AG04449 (cell line): Measurements from ENCODE around the gene RNF103.

Source experiments
- CTCF ChIA-PET: fragments of 350-600 bp; formaldehyde crosslinking; extraction: SDS; loops from one replicate; lab custom pipeline; 2021; ENCODE audit warnings: antibody characterized with exemption; lab: Yijun Ruan, JAX
- POLR2A ChIA-PET: fragments of 400-600, 350-600 bp; formaldehyde crosslinking; extraction: SDS; loops from one replicate; lab custom pipeline; 2020; ENCODE audit warnings: antibody characterized with exemption, inconsistent platforms; lab: Yijun Ruan, JAX
- DNase-seq: peaks from one replicate; pipeline ENCODE4 v3.0.0-alpha.2; 2010; ENCODE audit warnings: low read depth, low spot score
- H3K4me3 ChIP-seq: 2 replicates; pipeline ENCODE4 v1.5.1; 2011; ENCODE audit warnings: low read depth, mild to moderate bottlenecking, control low read depth, low read length
- TF ChIP-seq, protein P1 (sequence below): IDR thresholded peaks from one replicate; pipeline ENCODE4 v1.5.1; 2011; ENCODE audit warnings: mild to moderate bottlenecking, moderate library complexity, low read length, control low read depth, inconsistent platforms; ENCODE audit not compliant: insufficient read depth; ENCODE audit errors: missing control alignments

The RNF103 gene

DNA sequence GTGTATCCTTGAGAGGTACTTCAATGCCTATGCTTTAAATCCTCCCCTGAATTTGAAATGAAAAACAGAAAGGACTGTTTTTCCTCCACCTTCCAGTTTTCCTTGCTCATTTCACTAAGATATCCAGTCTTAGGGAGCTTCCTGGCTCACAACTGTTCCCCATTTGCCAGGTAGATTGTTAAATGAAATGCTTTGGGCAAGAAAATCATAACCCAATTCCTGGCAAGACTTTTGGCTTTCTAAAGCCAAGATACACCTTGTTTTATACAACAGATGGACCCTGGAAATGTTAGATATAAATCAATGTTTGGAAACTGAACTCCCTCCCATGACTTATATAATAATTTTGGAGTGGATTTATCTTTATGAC, 56.9 kb downstream of the RNF103 start:
- TF ChIP-seq, protein P1, sequence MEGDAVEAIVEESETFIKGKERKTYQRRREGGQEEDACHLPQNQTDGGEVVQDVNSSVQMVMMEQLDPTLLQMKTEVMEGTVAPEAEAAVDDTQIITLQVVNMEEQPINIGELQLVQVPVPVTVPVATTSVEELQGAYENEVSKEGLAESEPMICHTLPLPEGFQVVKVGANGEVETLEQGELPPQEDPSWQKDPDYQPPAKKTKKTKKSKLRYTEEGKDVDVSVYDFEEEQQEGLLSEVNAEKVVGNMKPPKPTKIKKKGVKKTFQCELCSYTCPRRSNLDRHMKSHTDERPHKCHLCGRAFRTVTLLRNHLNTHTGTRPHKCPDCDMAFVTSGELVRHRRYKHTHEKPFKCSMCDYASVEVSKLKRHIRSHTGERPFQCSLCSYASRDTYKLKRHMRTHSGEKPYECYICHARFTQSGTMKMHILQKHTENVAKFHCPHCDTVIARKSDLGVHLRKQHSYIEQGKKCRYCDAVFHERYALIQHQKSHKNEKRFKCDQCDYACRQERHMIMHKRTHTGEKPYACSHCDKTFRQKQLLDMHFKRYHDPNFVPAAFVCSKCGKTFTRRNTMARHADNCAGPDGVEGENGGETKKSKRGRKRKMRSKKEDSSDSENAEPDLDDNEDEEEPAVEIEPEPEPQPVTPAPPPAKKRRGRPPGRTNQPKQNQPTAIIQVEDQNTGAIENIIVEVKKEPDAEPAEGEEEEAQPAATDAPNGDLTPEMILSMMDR = no peak
- CTCF ChIA-PET = no interaction called here
- POLR2A ChIA-PET = no interaction called here
- no peak for DNase-seq
- H3K4me3 ChIP-seq = no peak overlapping the region

DNA sequence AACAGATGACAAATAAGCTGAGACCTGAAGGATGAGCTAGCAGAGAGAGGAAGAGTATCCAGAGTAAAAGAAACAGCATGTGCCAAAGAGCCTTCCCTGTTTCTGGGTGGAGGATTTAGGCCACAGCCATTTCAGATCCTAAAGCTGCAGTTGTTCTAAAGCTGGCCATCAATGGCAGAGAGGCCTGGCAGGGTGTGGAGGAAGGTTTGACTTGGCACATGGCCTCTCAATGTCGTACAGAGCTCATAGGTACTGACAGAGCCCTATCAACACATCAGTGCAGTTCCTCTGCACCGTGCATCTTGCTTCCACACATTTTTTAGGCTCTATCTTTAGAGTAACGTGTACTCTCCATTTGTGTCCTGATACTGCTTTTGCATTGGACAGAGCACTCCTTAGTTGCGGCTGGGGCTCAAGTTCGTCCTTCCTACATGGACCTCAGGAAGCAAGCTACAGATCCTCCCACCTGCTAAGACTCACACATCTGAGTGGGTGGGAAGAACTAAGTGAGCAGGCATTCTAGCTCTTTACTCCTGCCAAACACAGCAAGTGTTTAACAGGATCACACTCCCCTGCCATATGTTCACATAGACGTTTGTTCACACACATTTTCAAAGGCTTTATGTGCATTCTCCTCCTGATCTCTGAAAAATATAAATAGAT, 57.4 kb downstream of the RNF103 start:
- CTCF ChIA-PET = no interaction called here
- H3K4me3 ChIP-seq = no peak overlapping the region
- no peak for DNase-seq
- TF ChIP-seq, protein P1 = no peak
- POLR2A ChIA-PET = no interaction called here

DNA sequence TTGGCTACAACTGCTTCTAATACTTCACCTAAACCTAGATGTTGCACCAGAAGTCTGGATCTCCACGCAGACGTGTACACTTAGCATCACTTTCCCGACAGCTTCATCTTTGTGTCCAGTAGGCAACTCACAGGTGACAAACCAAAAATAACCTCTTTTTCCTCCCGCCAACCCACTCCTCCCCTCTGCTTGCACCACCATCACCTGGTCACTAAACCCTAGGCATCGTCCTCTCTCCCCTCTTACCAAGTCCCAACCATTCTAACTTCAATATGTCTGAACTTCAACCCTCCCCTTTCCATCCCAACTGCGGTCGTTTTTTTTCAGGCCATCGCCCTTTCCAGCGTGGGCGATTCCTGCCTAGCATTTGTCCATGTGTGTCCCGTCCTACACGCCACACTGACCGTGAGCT, 60.0 kb downstream of the RNF103 start:
- CTCF ChIA-PET = no interaction called here

DNA sequence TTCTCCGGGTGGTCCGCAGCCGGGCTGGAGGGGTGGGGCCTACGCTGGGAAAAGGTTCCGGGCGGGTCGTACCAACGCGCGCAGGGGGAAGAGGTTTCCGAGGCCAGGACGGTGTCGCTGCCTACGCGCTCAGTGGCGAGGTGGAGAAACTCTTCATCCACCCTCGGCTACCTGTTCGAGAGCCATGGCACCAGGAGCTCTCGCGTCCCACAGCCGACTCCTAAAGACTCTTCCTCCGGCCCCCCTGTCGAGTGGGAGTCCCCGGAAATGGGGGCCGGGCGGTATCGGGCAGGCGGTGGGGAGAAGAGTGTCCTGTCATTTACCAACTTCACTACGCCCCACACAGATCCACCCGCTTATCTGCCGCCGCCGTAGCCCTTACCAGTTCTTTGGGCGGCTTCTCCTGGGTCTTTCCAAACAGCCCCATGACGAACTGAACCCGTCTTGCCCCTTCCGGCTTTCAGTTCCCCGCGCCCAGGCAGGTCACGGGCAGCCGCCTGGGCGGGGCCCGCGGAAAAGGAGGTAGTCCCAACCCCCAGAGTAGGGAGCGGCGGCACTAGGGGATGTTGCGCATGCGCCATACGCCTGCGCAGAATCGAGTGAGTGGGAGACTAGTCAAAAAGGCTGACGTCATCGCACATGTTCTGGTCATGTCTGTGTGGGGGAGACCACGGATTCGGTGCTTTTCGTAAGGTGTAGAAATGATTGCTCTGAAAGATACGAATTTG, 60.6 kb downstream of the RNF103 start, which contains the start of gene CHMP3:
CHMP3 (minus strand) TSS at position 522 of the 728 bp plus-strand sequence; CDS start at position 427, 95 bp downstream.
- peak within 1 kb of the TSS; percentile 68 for H3K4me3 ChIP-seq
- CTCF ChIA-PET = interaction anchor here (1.1 kb wide), 1 partner anchor 59 kb away, joined by 3 read pairs; no protein-coding TSS in a partner anchor
- TF ChIP-seq, protein P1 = no peak
- POLR2A ChIA-PET = interaction anchor here (0.6 kb wide), 1 partner anchor 20 kb away, joined by 5 read pairs; no protein-coding TSS in a partner anchor
- peak; percentile 71 for DNase-seq

More for the DNA sequence above, 60.0 kb downstream of the RNF103 start:
- peak overlapping the region; percentile 68 for H3K4me3 ChIP-seq
- no peak for DNase-seq
- TF ChIP-seq, protein P1 = no peak
- POLR2A ChIA-PET = no interaction called here

DNA sequence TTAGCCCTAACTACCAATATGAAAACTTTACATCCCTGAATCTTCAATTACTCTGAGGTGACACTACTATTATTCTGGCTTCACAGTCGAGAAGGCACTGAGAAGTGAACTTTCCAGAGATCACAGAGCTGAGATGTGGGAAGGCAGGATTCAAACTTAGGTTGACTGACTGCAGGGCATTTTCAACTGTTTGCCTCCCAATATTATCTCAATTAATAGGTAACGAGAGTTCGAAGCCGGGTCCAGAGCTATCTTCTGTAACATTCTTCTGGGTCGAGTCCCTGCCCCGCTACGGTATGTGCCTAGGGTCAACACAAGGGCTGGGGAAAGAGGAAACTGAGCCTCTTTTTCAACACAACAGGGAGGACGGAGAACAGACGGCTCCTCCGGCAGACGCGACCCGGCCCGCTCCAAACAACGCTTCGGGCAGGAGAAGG, 61.2 kb downstream of the RNF103 start:
- TF ChIP-seq, protein P1 = no peak
- DNase-seq = no peak
- peak overlapping the region; percentile 68 for H3K4me3 ChIP-seq
- POLR2A ChIA-PET = interaction anchor here (0.7 kb wide), 1 partner anchor 60 kb away, joined by 3 read pairs; no protein-coding TSS in a partner anchor
- CTCF ChIA-PET = interaction anchor here (1.1 to 1.5 kb wide), 2 partner anchors 59 to 342 kb away, joined by 3 to 4 read pairs; no protein-coding TSS in a partner anchor

DNA sequence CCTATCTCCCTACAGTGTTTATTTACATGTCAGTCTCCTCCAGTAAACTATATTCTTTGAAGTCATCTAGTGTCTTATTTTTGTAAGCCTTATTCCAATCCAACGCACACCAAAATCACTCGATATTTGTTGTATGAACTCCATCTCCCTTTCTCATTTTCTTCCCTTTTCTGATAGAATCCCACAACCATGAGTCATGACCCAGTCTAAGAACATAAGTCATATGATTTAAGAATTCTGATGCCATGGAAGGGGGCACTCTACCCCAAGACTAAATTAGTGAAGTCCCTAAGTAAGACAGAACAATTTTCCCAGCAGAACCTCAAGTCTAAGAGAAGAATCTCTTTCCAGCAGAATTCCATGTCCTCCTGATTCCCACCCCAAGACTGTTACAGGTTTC, 65.8 kb downstream of the RNF103 start:
- ChIA-PET POLR2A (no interaction called here), CTCF (no interaction called here)
- no peak for DNase-seq
- TF ChIP-seq, protein P1 = no peak
- no peak overlapping the region for H3K4me3 ChIP-seq
